ENCODE results near the gene TTLL11.

DNA sequence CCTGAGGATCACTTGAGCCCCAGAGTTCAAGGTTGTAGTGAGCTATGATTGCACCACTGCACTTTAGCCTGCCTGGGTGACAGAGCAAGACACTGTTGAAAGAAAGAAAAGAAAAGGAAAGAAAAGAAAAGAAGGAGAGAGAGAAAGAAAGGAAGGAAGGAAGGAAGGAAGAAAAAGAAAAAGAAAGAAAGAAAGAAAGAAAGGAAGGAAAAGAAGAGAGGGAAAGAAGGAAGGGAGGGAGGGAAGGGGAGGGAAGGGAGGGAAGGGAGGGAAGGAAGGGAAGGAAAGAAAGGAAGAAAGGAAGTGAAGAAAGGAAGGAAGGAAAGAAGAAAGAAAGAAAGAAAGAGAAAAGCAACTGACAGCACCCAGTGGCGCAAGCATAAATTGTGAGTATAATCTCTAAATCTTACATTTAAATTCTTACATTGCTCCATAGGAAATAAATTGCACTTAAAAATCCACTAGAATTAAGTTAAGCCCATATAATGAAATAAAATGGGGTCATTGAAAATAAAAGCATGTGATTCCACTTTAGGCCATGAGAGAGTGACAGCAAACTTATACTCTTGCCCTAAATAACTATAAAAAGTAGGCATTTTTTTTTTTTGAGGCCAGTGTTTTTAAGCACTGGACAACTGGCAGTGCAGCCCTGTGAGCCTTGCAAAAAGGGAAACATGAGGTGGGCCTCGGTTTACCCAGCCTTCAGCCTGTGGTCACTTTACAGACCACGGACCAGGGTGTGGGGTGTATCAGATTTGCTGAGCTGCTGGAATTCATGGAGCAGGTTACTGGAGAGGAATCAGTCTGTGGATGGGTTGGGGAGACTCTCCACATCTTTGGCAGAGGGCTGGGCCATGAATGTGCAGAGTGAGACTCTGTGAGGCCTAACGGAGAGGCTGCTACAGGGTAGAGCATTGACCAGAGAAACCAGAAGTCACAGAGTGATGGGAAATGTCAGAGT is 175.5 kb downstream of the TTLL11 start:
- TF ChIP-seq, protein P1, sequence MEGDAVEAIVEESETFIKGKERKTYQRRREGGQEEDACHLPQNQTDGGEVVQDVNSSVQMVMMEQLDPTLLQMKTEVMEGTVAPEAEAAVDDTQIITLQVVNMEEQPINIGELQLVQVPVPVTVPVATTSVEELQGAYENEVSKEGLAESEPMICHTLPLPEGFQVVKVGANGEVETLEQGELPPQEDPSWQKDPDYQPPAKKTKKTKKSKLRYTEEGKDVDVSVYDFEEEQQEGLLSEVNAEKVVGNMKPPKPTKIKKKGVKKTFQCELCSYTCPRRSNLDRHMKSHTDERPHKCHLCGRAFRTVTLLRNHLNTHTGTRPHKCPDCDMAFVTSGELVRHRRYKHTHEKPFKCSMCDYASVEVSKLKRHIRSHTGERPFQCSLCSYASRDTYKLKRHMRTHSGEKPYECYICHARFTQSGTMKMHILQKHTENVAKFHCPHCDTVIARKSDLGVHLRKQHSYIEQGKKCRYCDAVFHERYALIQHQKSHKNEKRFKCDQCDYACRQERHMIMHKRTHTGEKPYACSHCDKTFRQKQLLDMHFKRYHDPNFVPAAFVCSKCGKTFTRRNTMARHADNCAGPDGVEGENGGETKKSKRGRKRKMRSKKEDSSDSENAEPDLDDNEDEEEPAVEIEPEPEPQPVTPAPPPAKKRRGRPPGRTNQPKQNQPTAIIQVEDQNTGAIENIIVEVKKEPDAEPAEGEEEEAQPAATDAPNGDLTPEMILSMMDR (IDR thresholded peaks at IDR 0.05), result no peak
- no peak for TF ChIP-seq POLR2A (IDR thresholded peaks at IDR 0.05)
